Natural killer cell treated with Interleukin-12 subunit alpha and Interleukin-12 subunit beta and Interleukin-15 and Interleukin-18, amount 100 ng/mL, for 72 hours (primary cell): Measurements from ENCODE around the gene TFAP2A. TPM values are rescaled to one million over a fixed set of nuclear protein-coding genes. Genes with fewer than 3 reads are reported as not detected.
A peak's percentile ranks its signal among the peaks of the same experiment; 100 is the strongest.

Source experiments
- ATAC-seq, 2 donors: fragments of 150-1000 bp; cut with Tn5 transposase in 1 of 2; sonication (Bioruptor Pico), chemical (Tn5 transposase) in 1 of 2; 2 replicates each; pipeline ENCODE4 v1.10.0; 2021
- DNase-seq: peaks from one replicate; pipeline ENCODE4 v3.0.0; 2022; ENCODE audit warnings: low spot score
- H3K27ac Mint-ChIP-seq, 2 donors: 1 replicate in 1 of 2; 2 replicates in 1 of 2; pipeline ENCODE4 v1.8.0; 2022; ENCODE audit warnings: mixed read lengths in 2 of 2, mild to moderate bottlenecking in 1 of 2, moderate library complexity in 1 of 2
- H3K27me3 Mint-ChIP-seq, 2 donors: 1 replicate in 1 of 2; 2 replicates in 1 of 2; pipeline ENCODE4 v1.8.0; 2022; ENCODE audit warnings: mixed read lengths in 2 of 2
- H3K36me3 Mint-ChIP-seq: one replicate; pipeline ENCODE4 v1.8.0; 2022; ENCODE audit warnings: mixed read lengths
- H3K4me1 Mint-ChIP-seq, 2 donors: 1 replicate in 1 of 2; 2 replicates in 1 of 2; pipeline ENCODE4 v1.8.0; 2022; ENCODE audit warnings: low read depth in 2 of 2, mixed read lengths in 2 of 2, mild to moderate bottlenecking in 1 of 2
- H3K4me3 Mint-ChIP-seq: one replicate; pipeline ENCODE4 v1.8.0; 2022; ENCODE audit warnings: mixed read lengths
- H3K9me3 Mint-ChIP-seq: 2 replicates; pipeline ENCODE4 v1.8.0; 2022; ENCODE audit warnings: mixed read lengths
- total RNA-seq, 2 donors: library from RNA; stranded (reverse); gene quantifications; one replicate each; pipeline ENCODE4 v1.2.3, GENCODE V29; 2022

The TFAP2A gene
- total RNA-seq, 2 donors from 2014 or later = 0.07 to 0.31 TPM

- DNase-seq (no peak), ATAC-seq (no peak)
- H3K27ac Mint-ChIP-seq = no peak overlapping the region
- H3K4me3 Mint-ChIP-seq = no peak overlapping the region
- H3K4me1 Mint-ChIP-seq = peaks cover 0 to 4% of the 10 kb centered on the region in 2 donors
- peaks cover 60 to 66% of the 10 kb centered on the region in 2 donors for H3K27me3 Mint-ChIP-seq
- H3K9me3 Mint-ChIP-seq = peaks cover 4% of the 10 kb centered on the region
- peaks cover 13% of the 10 kb centered on the region for H3K36me3 Mint-ChIP-seq
Observed at GRCh38 chr6:10421158-10421920, 6.5 kb upstream of the TFAP2A start.

- Mint-ChIP-seq H3K4me1 (peaks cover 0 to 4% of the 10 kb centered on the region in 2 donors), H3K4me3 (no peak overlapping the region), H3K27ac (no peak overlapping the region), H3K27me3 (peaks cover 61 to 71% of the 10 kb centered on the region in 2 donors), H3K9me3 (peaks cover 4% of the 10 kb centered on the region), H3K36me3 (peaks cover 15% of the 10 kb centered on the region)
- no peak for ATAC-seq
- no peak for DNase-seq
Observed at GRCh38 chr6:10420546-10421157, 5.8 kb upstream of the TFAP2A start.

GRCh38 chr6:10419749-10420545 lies 5.1 kb upstream of the TFAP2A start:
- no peak overlapping the region for H3K27ac Mint-ChIP-seq
- no peak for ATAC-seq
- peaks cover 20% of the 10 kb centered on the region for H3K36me3 Mint-ChIP-seq
- peaks cover 0 to 8% of the 10 kb centered on the region in 2 donors for H3K4me1 Mint-ChIP-seq
- no peak overlapping the region for H3K4me3 Mint-ChIP-seq
- H3K9me3 Mint-ChIP-seq = peaks cover 4% of the 10 kb centered on the region
- H3K27me3 Mint-ChIP-seq = peaks cover 61 to 71% of the 10 kb centered on the region in 2 donors
- DNase-seq = no peak

- ATAC-seq (no peak), DNase-seq (no peak)
- H3K4me1 Mint-ChIP-seq = peaks cover 3 to 14% of the 10 kb centered on the region in 2 donors
- no peak overlapping the region for H3K4me3 Mint-ChIP-seq
- H3K27me3 Mint-ChIP-seq = peaks cover 61 to 68% of the 10 kb centered on the region in 2 donors
- peaks cover 22% of the 10 kb centered on the region for H3K36me3 Mint-ChIP-seq
- H3K9me3 Mint-ChIP-seq = peaks cover 4% of the 10 kb centered on the region
- H3K27ac Mint-ChIP-seq = no peak overlapping the region
Observed at GRCh38 chr6:10418862-10419748, 4.2 kb upstream of the TFAP2A start.

GRCh38 chr6:10418361-10418861 lies 3.5 kb upstream of the TFAP2A start:
- Mint-ChIP-seq H3K4me3 (no peak overlapping the region), H3K4me1 (peaks cover 10 to 18% of the 10 kb centered on the region in 2 donors), H3K27me3 (peaks cover 58 to 75% of the 10 kb centered on the region in 2 donors), H3K9me3 (peaks cover 4% of the 10 kb centered on the region), H3K27ac (no peak overlapping the region), H3K36me3 (peaks cover 27% of the 10 kb centered on the region)
- ATAC-seq (no peak), DNase-seq (no peak)

GRCh38 chr6:10417681-10418104 lies 2.8 kb upstream of the TFAP2A start:
- Mint-ChIP-seq H3K27ac (no peak overlapping the region), H3K27me3 (peaks cover 56 to 71% of the 10 kb centered on the region in 2 donors), H3K4me3 (no peak overlapping the region), H3K9me3 (peaks cover 4% of the 10 kb centered on the region), H3K4me1 (peaks cover 16 to 23% of the 10 kb centered on the region in 2 donors), H3K36me3 (peaks cover 27% of the 10 kb centered on the region)
- ATAC-seq = no peak
- DNase-seq = no peak

- ATAC-seq = no peak
- H3K9me3 Mint-ChIP-seq = peaks cover 4% of the 10 kb centered on the region
- H3K4me3 Mint-ChIP-seq = no peak overlapping the region
- H3K27me3 Mint-ChIP-seq = peaks cover 58 to 74% of the 10 kb centered on the region in 2 donors
- H3K36me3 Mint-ChIP-seq = peaks cover 31% of the 10 kb centered on the region
- DNase-seq = no peak
- peaks cover 20 to 26% of the 10 kb centered on the region in 2 donors for H3K4me1 Mint-ChIP-seq
- no peak overlapping the region for H3K27ac Mint-ChIP-seq
Observed at GRCh38 chr6:10416863-10417641, 2.2 kb upstream of the TFAP2A start.

GRCh38 chr6:10416516-10416862 lies 1.6 kb upstream of the TFAP2A start:
- H3K36me3 Mint-ChIP-seq = peaks cover 37% of the 10 kb centered on the region
- no peak for ATAC-seq
- no peak for DNase-seq
- H3K4me1 Mint-ChIP-seq = peaks cover 26 to 31% of the 10 kb centered on the region in 2 donors
- H3K27me3 Mint-ChIP-seq = peaks cover 58 to 75% of the 10 kb centered on the region in 2 donors
- H3K27ac Mint-ChIP-seq = no peak overlapping the region
- peak overlapping the region; percentile 27 for H3K4me3 Mint-ChIP-seq
- H3K9me3 Mint-ChIP-seq = peaks cover 4% of the 10 kb centered on the region

GRCh38 chr6:10415617-10416480 lies 975 bp upstream of the TFAP2A start:
- Mint-ChIP-seq H3K36me3 (peaks cover 43% of the 10 kb centered on the region), H3K27ac (peak overlapping the region; percentile 16 to 46), H3K4me1 (peaks cover 31 to 35% of the 10 kb centered on the region in 2 donors), H3K9me3 (peaks cover 4% of the 10 kb centered on the region), H3K27me3 (peaks cover 60 to 75% of the 10 kb centered on the region in 2 donors), H3K4me3 (peak overlapping the region; percentile 27)
- no peak for DNase-seq
- ATAC-seq = no peak

- no peak for DNase-seq
- Mint-ChIP-seq H3K4me3 (peak overlapping the region; percentile 87), H3K27me3 (peaks cover 66 to 80% of the 10 kb centered on the region in 2 donors), H3K36me3 (peaks cover 52% of the 10 kb centered on the region), H3K9me3 (peaks cover 3% of the 10 kb centered on the region), H3K27ac (peak overlapping the region; percentile 43 to 55), H3K4me1 (peaks cover 34 to 38% of the 10 kb centered on the region in 2 donors)
- no peak for ATAC-seq
Observed at GRCh38 chr6:10413850-10414738, 780 bp downstream of the TFAP2A start.
